ENCODE results near the gene TRPM6. TPM values are rescaled to one million over a fixed set of nuclear protein-coding genes. Genes with fewer than 3 reads are reported as not detected.

Gene TRPM6
- total and polyA plus RNA-seq, 10 donors = 0.05 to 9.9 (median 1.7) TPM

GRCh38 chr9:74762950-74763349 lies 124.8 kb downstream of the TRPM6 start:
- H3K27ac ChIP-seq = no peak overlapping the region
- intact Hi-C loops (cut with DNase I; ENCODE audit: low total_unique reads) = no loop called here
- H3K27me3 ChIP-seq (replicated peaks in 1 of 7) = no peaks in the 10 kb centered on the region
- no peaks in the 10 kb centered on the region for H3K4me1 ChIP-seq
- DNase-seq = no peak
- H3K9me3 ChIP-seq = no peaks in the 10 kb centered on the region
- WGBS, 5 donors = 77 to 100% (median 92%) methylated on average over 1 of the region's 1 CpG
- no peak overlapping the region for H3K4me3 ChIP-seq
- H3K36me3 ChIP-seq = peaks cover 0 to 24% (median 0%) of the 10 kb centered on the region in 6 donors
- TF ChIP-seq CTCF (IDR thresholded peaks at IDR 0.05 in 8 of 11, conservative IDR thresholded peaks at IDR 0.05 in 3 of 11) = no peak
- no peak for TF ChIP-seq POLR2A (IDR thresholded peaks at IDR 0.05)
- no peak for TF ChIP-seq POLR2AphosphoS5 (IDR thresholded peaks at IDR 0.05)

GRCh38 chr9:74760031-74760700 lies 127.6 kb downstream of the TRPM6 start:
- Histone ChIP-seq H3K4me1 (no peaks in the 10 kb centered on the region), H3K4me3 (no peak overlapping the region), H3K27ac (no peak overlapping the region), H3K36me3 (peaks cover 0 to 29% (median 0%) of the 10 kb centered on the region in 6 donors), H3K27me3 (replicated peaks in 1 of 7) (no peaks in the 10 kb centered on the region), H3K9me3 (no peaks in the 10 kb centered on the region)
- no peak for DNase-seq
- no peak for TF ChIP-seq POLR2A (IDR thresholded peaks at IDR 0.05)
- no peak for TF ChIP-seq POLR2AphosphoS5 (IDR thresholded peaks at IDR 0.05)
- no peak for TF ChIP-seq CTCF (IDR thresholded peaks at IDR 0.05 in 8 of 11, conservative IDR thresholded peaks at IDR 0.05 in 3 of 11)
- WGBS, 5 donors = 88 to 96% (median 94%) methylated on average over 3 of the region's 3 CpGs
- intact Hi-C loops (cut with DNase I; ENCODE audit: low total_unique reads) = no loop called here

DNA sequence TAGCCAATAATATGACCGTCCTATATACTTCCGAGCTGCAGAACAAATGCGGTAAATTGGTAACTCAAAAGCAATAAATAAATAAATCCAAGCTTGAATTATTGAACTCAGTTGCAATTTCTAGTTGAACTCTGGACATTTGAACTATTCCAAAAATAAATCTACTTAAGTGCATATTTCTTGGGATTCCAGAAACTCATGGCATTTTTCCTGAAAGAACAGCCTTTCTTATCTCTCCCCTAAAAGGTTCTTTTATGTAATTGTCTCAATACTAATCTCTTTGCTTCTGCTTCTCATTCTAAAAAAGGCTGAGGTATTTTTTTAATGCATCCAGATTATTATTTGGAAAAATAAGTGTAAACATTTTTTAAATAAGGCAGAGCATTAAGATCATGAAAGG lies 131.7 kb downstream of the TRPM6 start:
- no peak overlapping the region for H3K4me3 ChIP-seq
- no peaks in the 10 kb centered on the region for H3K9me3 ChIP-seq
- peaks cover 0 to 47% (median 0%) of the 10 kb centered on the region in 6 donors for H3K36me3 ChIP-seq
- TF ChIP-seq CTCF (IDR thresholded peaks at IDR 0.05 in 8 of 11, conservative IDR thresholded peaks at IDR 0.05 in 3 of 11) (no peak), POLR2A (IDR thresholded peaks at IDR 0.05) (no peak), POLR2AphosphoS5 (IDR thresholded peaks at IDR 0.05) (no peak)
- no peak overlapping the region for H3K27ac ChIP-seq
- no peak for DNase-seq
- H3K27me3 ChIP-seq (replicated peaks in 1 of 7) = no peaks in the 10 kb centered on the region
- intact Hi-C loops (cut with DNase I; ENCODE audit: low total_unique reads) = no loop called here
- 86 to 95% (median 92%) methylated on average over 3 of the region's 3 CpGs for WGBS, 5 donors
- no peaks in the 10 kb centered on the region for H3K4me1 ChIP-seq

DNA sequence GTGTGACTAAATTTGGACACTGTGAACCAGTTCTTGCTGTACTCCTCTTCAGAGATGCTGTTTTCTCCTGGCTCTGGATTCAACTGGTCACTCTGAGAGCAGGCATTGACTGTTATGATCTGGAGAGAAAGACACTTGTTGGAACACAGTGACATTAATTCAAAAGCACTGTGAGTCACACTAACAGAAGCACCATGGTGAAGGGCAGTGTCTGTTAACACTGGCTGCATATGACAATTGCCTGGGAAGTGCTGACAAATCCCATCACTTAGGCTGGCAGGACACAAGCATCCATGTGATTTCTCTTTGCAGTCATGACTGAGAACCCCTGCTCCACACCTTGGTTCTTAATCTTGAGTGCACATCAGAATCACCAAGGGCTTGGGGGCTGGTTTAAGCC lies 132.4 kb downstream of the TRPM6 start:
- no peaks in the 10 kb centered on the region for H3K27me3 ChIP-seq (replicated peaks in 1 of 7)
- H3K4me1 ChIP-seq = no peaks in the 10 kb centered on the region
- TF ChIP-seq POLR2A (IDR thresholded peaks at IDR 0.05) = no peak
- no peak for TF ChIP-seq POLR2AphosphoS5 (IDR thresholded peaks at IDR 0.05)
- no peak for TF ChIP-seq CTCF (IDR thresholded peaks at IDR 0.05 in 8 of 11, conservative IDR thresholded peaks at IDR 0.05 in 3 of 11)
- no peak overlapping the region for H3K27ac ChIP-seq
- intact Hi-C loops (cut with DNase I; ENCODE audit: low total_unique reads) = no loop called here
- H3K9me3 ChIP-seq = no peaks in the 10 kb centered on the region
- no peak overlapping the region for H3K4me3 ChIP-seq
- H3K36me3 ChIP-seq = peaks cover 0 to 44% (median 0%) of the 10 kb centered on the region in 6 donors
- DNase-seq = no peak

Data from spleen (tissue), 11 donors.